ENCODE data around the gene SUPT4H1. TPM values are rescaled to one million over a fixed set of nuclear protein-coding genes. Genes with fewer than 3 reads are reported as not detected.

Gene SUPT4H1
- total RNA-seq, 1 experiment from 2014 or later = 74.8 TPM

- Histone ChIP-seq H3K27ac (no peak overlapping the region), H3K4me3 (no peak overlapping the region), H3K9me3 (ENCODE audit: insufficient read depth, low read depth) (no peaks in the 10 kb centered on the region), H3K27me3 (ENCODE audit: insufficient read depth, low read depth) (peaks cover 12% of the 10 kb centered on the region; the same call in 1 of the 2 replicates), H3K4me2 (no peak overlapping the region), H4K20me1 (ENCODE audit: insufficient read depth) (no peaks in the 10 kb centered on the region), H3K79me2 (ENCODE audit: low read depth) (no peaks in the 10 kb centered on the region), H3F3A (ENCODE audit: insufficient read depth, low read depth) (no peaks in the 10 kb centered on the region), H3K9me2 (ENCODE audit: insufficient read depth) (no peaks in the 10 kb centered on the region), H3K36me3 (ENCODE audit: low read depth) (no peaks in the 10 kb centered on the region), H2AFZ (no peak overlapping the region), H3K4me1 (replicated peaks; ENCODE audit: insufficient read depth) (no peaks in the 10 kb centered on the region)
- intact Hi-C loops (cut with micrococcal nuclease; ENCODE audit: unreplicated experiment) = no loop called here
- TF ChIP-seq EZH2 (IDR thresholded peaks at IDR 0.05; ENCODE audit: low read depth) (no peak), CTCF (conservative IDR thresholded peaks at IDR 0.05) (no peak)
- ChIA-PET POLR2A (ENCODE audit: unreplicated experiment) (no interaction called here), CTCF (no interaction called here)
- BruUV-seq (replicated peaks) = no TSS peak
- DNase-seq = no peak
Observed at GRCh38 chr17:58365185-58365979, 13.4 kb upstream of the SUPT4H1 start.

- no peaks in the 10 kb centered on the region for H3K9me2 ChIP-seq (ENCODE audit: insufficient read depth)
- POLR2A ChIA-PET (ENCODE audit: unreplicated experiment) = no interaction called here
- H3K4me3 ChIP-seq = no peak overlapping the region
- DNase-seq = no peak
- H4K20me1 ChIP-seq (ENCODE audit: insufficient read depth) = no peaks in the 10 kb centered on the region
- intact Hi-C loops (cut with micrococcal nuclease; ENCODE audit: unreplicated experiment) = no loop called here
- no peak overlapping the region for H3K27ac ChIP-seq
- TF ChIP-seq CTCF (conservative IDR thresholded peaks at IDR 0.05) = no peak
- TF ChIP-seq EZH2 (IDR thresholded peaks at IDR 0.05; ENCODE audit: low read depth) = no peak
- H3K4me1 ChIP-seq (replicated peaks; ENCODE audit: insufficient read depth) = no peaks in the 10 kb centered on the region
- H3F3A ChIP-seq (ENCODE audit: insufficient read depth, low read depth) = no peaks in the 10 kb centered on the region
- no TSS peak for BruUV-seq (replicated peaks)
- H3K36me3 ChIP-seq (ENCODE audit: low read depth) = no peaks in the 10 kb centered on the region
- H2AFZ ChIP-seq = no peak overlapping the region
- H3K4me2 ChIP-seq = no peak overlapping the region
- H3K27me3 ChIP-seq (ENCODE audit: insufficient read depth, low read depth) = peaks cover 12% of the 10 kb centered on the region; the same call in 1 of the 2 replicates
- CTCF ChIA-PET = no interaction called here
- H3K79me2 ChIP-seq (ENCODE audit: low read depth) = no peaks in the 10 kb centered on the region
- no peaks in the 10 kb centered on the region for H3K9me3 ChIP-seq (ENCODE audit: insufficient read depth, low read depth)
Observed at GRCh38 chr17:58364270-58364942, 12.4 kb upstream of the SUPT4H1 start.

GRCh38 chr17:58363457-58364185 is 11.6 kb upstream of the SUPT4H1 start:
- Histone ChIP-seq H3K4me1 (replicated peaks; ENCODE audit: insufficient read depth) (no peaks in the 10 kb centered on the region), H3K27ac (no peak overlapping the region), H3K36me3 (ENCODE audit: low read depth) (no peaks in the 10 kb centered on the region), H3K79me2 (ENCODE audit: low read depth) (no peaks in the 10 kb centered on the region), H4K20me1 (ENCODE audit: insufficient read depth) (no peaks in the 10 kb centered on the region), H3K9me2 (ENCODE audit: insufficient read depth) (no peaks in the 10 kb centered on the region), H3K9me3 (ENCODE audit: insufficient read depth, low read depth) (no peaks in the 10 kb centered on the region), H3K27me3 (ENCODE audit: insufficient read depth, low read depth) (peaks cover 12% of the 10 kb centered on the region; the same call in 1 of the 2 replicates), H3K4me3 (no peak overlapping the region), H3F3A (ENCODE audit: insufficient read depth, low read depth) (no peaks in the 10 kb centered on the region), H3K4me2 (no peak overlapping the region), H2AFZ (no peak overlapping the region)
- ChIA-PET POLR2A (ENCODE audit: unreplicated experiment) (no interaction called here), CTCF (no interaction called here)
- TF ChIP-seq CTCF (conservative IDR thresholded peaks at IDR 0.05) (no peak), EZH2 (IDR thresholded peaks at IDR 0.05; ENCODE audit: low read depth) (no peak)
- no peak for DNase-seq
- no TSS peak for BruUV-seq (replicated peaks)
- intact Hi-C loops (cut with micrococcal nuclease; ENCODE audit: unreplicated experiment) = no loop called here
